Ishikawa (cell line): ENCODE measurements around the gene ANKRD11.

Source experiments
- CEBPB ChIP-seq: IDR thresholded peaks from 2 replicates; pipeline ENCODE4 v1.6.1; 2012
- CREB1 ChIP-seq: IDR thresholded peaks from 2 replicates; pipeline ENCODE4 v1.6.1; 2012; ENCODE audit warnings: low read depth
- EGR1 ChIP-seq: IDR thresholded peaks from 2 replicates; pipeline ENCODE4 v1.6.1; 2012
- EP300 ChIP-seq: IDR thresholded peaks from 2 replicates; pipeline ENCODE4 v1.6.1; 2012; ENCODE audit warnings: borderline replicate concordance
- FOXM1 ChIP-seq: IDR thresholded peaks from 2 replicates; pipeline ENCODE4 v1.6.1; 2012; ENCODE audit warnings: low read depth, borderline replicate concordance
- NFIC ChIP-seq: IDR thresholded peaks from 2 replicates; pipeline ENCODE4 v1.6.1; 2012
- RAD21 ChIP-seq: IDR thresholded peaks from 2 replicates; pipeline ENCODE4 v1.6.1; 2012; ENCODE audit warnings: low read depth
- TAF1 ChIP-seq: IDR thresholded peaks from 2 replicates; pipeline ENCODE4 v1.6.1; 2012; ENCODE audit warnings: low read depth, mild to moderate bottlenecking
- TCF12 ChIP-seq: IDR thresholded peaks from 2 replicates; pipeline ENCODE4 v1.6.1; 2012; ENCODE audit warnings: low read depth
- TEAD4 ChIP-seq: IDR thresholded peaks from 2 replicates; pipeline ENCODE4 v1.6.1; 2012
- YY1 ChIP-seq: IDR thresholded peaks from 2 replicates; pipeline ENCODE4 v1.6.1; 2012; ENCODE audit warnings: low read depth
- ZBTB7A ChIP-seq: IDR thresholded peaks from 2 replicates; pipeline ENCODE4 v1.6.1; 2012; ENCODE audit warnings: low read depth
- TF ChIP-seq, protein P1 (sequence below): IDR thresholded peaks from 2 replicates; pipeline ENCODE4 v1.6.1; 2012; ENCODE audit warnings: low read depth, mild to moderate bottlenecking
- TF ChIP-seq, protein P2 (sequence below): IDR thresholded peaks from 2 replicates; pipeline ENCODE4 v1.6.1; 2012
- TF ChIP-seq, protein P3 (sequence below): IDR thresholded peaks from 2 replicates; pipeline ENCODE4 v1.6.1; 2012

The ANKRD11 gene

DNA sequence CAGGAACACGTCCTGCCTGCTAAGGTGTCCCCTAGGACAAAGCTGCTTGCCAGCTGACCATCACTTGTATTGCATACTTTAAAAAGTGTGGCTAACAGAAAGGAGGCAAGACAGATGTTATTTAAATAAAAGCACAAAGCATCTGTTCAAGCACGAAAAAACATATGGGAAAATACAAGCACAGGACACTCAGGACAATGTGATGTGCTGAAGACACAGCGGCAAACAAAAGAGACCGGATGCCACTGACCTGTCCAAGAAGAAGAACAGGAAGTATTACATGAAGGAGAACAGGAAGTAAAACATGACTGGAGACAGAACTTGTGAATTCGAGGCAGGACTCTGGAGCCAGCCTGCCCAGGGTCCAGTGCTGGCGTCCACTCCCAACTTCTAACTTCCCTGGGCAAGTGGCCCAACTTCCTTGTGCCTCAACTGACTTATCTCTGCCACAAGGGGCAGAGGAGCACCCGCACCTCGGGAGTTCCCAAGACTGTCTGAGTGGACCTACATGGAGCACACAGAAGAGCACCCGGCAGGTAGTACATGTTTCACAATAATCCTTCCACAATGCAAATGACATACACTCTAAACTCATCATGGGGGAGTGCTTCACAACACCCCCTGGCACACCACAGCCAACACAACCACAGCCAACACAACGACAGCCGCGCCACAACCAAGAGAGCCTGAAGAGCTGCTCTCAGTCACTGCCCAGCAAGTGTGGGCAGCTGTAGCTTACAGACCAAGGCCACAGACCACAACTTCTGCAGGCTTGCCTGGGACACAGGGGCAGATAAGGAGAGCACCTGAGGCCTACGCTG, 36.6 kb downstream of the ANKRD11 start:
- TF ChIP-seq, protein P1, sequence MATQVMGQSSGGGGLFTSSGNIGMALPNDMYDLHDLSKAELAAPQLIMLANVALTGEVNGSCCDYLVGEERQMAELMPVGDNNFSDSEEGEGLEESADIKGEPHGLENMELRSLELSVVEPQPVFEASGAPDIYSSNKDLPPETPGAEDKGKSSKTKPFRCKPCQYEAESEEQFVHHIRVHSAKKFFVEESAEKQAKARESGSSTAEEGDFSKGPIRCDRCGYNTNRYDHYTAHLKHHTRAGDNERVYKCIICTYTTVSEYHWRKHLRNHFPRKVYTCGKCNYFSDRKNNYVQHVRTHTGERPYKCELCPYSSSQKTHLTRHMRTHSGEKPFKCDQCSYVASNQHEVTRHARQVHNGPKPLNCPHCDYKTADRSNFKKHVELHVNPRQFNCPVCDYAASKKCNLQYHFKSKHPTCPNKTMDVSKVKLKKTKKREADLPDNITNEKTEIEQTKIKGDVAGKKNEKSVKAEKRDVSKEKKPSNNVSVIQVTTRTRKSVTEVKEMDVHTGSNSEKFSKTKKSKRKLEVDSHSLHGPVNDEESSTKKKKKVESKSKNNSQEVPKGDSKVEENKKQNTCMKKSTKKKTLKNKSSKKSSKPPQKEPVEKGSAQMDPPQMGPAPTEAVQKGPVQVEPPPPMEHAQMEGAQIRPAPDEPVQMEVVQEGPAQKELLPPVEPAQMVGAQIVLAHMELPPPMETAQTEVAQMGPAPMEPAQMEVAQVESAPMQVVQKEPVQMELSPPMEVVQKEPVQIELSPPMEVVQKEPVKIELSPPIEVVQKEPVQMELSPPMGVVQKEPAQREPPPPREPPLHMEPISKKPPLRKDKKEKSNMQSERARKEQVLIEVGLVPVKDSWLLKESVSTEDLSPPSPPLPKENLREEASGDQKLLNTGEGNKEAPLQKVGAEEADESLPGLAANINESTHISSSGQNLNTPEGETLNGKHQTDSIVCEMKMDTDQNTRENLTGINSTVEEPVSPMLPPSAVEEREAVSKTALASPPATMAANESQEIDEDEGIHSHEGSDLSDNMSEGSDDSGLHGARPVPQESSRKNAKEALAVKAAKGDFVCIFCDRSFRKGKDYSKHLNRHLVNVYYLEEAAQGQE, result no peak
- TF ChIP-seq RAD21, result no peak
- no peak for TF ChIP-seq ZBTB7A
- no peak for TF ChIP-seq YY1
- TF ChIP-seq, protein P2, sequence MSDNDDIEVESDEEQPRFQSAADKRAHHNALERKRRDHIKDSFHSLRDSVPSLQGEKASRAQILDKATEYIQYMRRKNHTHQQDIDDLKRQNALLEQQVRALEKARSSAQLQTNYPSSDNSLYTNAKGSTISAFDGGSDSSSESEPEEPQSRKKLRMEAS, result no peak
- TF ChIP-seq TAF1, result no peak
- TF ChIP-seq CREB1, result no peak
- no peak for TF ChIP-seq TEAD4
- TF ChIP-seq TCF12, result no peak
- no peak for TF ChIP-seq NFIC
- TF ChIP-seq, protein P3, sequence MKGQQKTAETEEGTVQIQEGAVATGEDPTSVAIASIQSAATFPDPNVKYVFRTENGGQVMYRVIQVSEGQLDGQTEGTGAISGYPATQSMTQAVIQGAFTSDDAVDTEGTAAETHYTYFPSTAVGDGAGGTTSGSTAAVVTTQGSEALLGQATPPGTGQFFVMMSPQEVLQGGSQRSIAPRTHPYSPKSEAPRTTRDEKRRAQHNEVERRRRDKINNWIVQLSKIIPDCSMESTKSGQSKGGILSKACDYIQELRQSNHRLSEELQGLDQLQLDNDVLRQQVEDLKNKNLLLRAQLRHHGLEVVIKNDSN, result no peak
- TF ChIP-seq EGR1, result no peak
- no peak for TF ChIP-seq CEBPB
- no peak for TF ChIP-seq FOXM1
- no peak for TF ChIP-seq EP300

DNA sequence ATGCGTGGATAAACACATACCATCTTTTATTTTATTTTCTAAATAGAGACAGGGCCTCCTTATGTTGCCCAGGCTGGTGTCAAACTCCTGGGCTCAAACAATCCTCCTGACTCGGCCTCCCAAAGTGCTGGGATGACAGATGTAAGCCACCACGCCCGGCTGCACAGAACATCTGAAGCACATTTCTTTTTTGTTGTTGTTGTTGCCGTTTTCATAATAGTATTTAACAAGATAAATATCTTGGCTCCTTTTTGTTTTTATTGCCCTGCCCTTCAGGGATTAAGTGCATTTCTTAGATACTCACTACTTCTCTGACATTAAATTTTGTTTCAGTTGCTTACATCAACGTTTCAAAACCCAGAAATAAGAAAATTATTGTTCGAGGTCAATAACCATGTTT, 37.4 kb downstream of the ANKRD11 start:
- TF ChIP-seq NFIC, result no peak
- no peak for TF ChIP-seq EGR1
- TF ChIP-seq, protein P2, result no peak
- no peak for TF ChIP-seq TCF12
- no peak for TF ChIP-seq RAD21
- no peak for TF ChIP-seq EP300
- TF ChIP-seq, protein P3, result no peak
- TF ChIP-seq YY1, result no peak
- TF ChIP-seq ZBTB7A, result no peak
- TF ChIP-seq TAF1, result no peak
- TF ChIP-seq, protein P1, result no peak
- no peak for TF ChIP-seq FOXM1
- no peak for TF ChIP-seq TEAD4

DNA sequence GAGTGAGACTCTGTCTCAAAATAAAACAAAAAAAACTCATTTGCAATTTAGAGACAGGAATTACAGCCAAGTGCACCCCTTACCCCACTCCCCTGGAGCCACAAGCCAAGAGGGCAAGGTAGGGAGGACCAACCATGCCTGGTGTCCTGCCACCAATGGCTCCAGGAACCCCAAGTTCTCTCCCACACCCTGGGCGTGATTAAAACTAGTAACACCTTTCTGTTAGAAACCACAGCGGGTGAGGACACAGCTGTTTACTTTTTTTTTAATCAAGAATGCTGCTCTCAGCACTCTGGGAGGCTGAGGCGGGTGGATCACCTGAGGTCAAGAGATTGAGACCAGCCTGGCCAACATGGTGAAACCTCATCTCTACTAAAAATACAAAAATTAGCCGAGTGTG, 38.1 kb downstream of the ANKRD11 start:
- TF ChIP-seq NFIC, result no peak

DNA sequence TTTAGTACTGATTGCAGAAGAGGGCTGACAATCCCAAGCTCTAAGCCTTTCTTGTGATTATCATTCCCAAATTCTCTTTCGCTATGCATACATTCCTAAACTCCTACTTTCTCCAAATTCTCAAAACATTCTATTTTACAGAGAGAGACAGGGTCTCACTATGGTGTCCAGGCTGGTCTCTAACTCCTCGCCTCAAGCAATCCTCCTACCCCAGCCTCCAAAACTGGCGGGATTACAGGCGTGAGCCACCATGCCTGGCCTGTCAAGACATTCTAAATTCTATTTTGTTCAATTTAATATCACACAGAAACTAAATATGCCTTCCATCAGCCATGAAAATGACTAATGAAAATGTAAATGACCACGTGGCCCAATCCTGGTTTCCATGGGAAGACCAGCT, 39.8 kb downstream of the ANKRD11 start:
- TF ChIP-seq CREB1 (no peak), FOXM1 (no peak), EGR1 (no peak), CEBPB (no peak), TAF1 (no peak), TEAD4 (no peak), NFIC (no peak)
- TF ChIP-seq, protein P2, result no peak
- TF ChIP-seq, protein P1, result no peak
- TF ChIP-seq, protein P3, result no peak
